Measurements from ENCODE around the gene HDAC4. TPM values are rescaled to one million over a fixed set of nuclear protein-coding genes. Genes with fewer than 3 reads are reported as not detected.

HDAC4 gene
- polyA plus RNA-seq, 1 donor (not counting 4 experiments of a cell fraction or from before 2014, with no cell fraction given): 2.9 TPM

DNA sequence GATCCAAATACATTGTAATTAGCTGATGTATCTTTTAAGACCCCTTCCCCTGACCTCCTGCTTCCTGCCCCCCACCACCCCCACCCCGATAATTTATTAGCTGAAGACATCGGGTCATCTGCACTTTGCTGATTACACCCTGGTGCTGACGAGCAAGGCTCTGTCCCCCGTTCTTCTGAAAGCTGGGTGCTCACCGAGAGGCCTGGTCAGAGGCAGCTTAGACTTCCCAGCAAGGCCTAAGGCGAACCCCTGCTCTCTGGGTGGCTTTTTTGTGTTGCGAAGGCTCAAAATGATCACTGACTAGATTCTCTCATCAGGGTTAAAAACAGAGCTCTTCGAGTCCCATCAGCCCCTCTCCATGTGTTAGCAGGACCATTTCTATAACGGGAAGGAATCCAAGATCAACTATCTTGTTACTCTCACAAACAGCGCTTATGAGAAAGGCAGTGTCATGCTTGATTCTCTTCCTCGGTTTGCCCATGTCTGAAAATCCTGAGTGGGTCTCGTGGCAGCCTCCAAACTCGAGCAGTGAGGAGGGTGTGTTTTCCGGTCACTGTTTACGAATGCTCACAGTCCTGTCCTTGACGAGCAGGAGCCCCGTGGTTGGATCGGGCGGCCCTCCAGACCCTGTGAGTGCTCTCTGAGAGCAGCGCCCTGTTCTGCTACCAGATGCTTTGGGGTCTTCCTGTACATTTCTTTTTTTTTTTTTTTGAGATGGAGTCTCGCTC is 201.6 kb downstream of the HDAC4 start:
- Histone ChIP-seq H4K20me1 (ENCODE audit: control insufficient read depth, extremely low read depth, insufficient read depth, low read length) (peaks cover 4% of the 10 kb centered on the region), H2AFZ (ENCODE audit: control insufficient read depth, low read length) (no peak overlapping the region), H3K4me3 (ENCODE audit: control insufficient read depth in 2 of 3, extremely low read depth in 1 of 3, insufficient read depth in 2 of 3, low read depth in 1 of 3, low read length in 3 of 3) (no peak overlapping the region), H3K4me1 (ENCODE audit: control insufficient read depth, extremely low read depth, insufficient read depth, low read length) (peaks cover 7% of the 10 kb centered on the region), H3K9ac (ENCODE audit: control insufficient read depth, extremely low read depth, insufficient read depth, low read length) (no peak overlapping the region), H3K27ac (ENCODE audit: control insufficient read depth, insufficient read depth, low read length) (no peak overlapping the region), H3K9me3 (ENCODE audit: control insufficient read depth, low read depth, low read length) (no peaks in the 10 kb centered on the region), H3K27me3 (ENCODE audit: control insufficient read depth, extremely low read depth, insufficient read depth, low read length) (no peaks in the 10 kb centered on the region), H3K36me3 (ENCODE audit: control insufficient read depth in 2 of 2, extremely low read depth in 1 of 2, insufficient read depth in 2 of 2, low read length in 2 of 2) (no peaks in the 10 kb centered on the region), H3K79me2 (ENCODE audit: control insufficient read depth, insufficient read depth, low read length) (no peaks in the 10 kb centered on the region), H3K9me1 (ENCODE audit: control insufficient read depth, extremely low read depth, insufficient read depth, low read length) (no peaks in the 10 kb centered on the region), H3K4me2 (ENCODE audit: control insufficient read depth, extremely low read depth, insufficient read depth, low read depth, low read length) (no peak overlapping the region)
- dilution Hi-C loops (cut with MboI; ENCODE audit: extremely low pct_ligation_motif_present, low sequenced_read_pairs): no loop called here
- FAIRE-seq: no peak
- DNase-seq (ENCODE audit: low read depth, low spot score): no peak
- TF ChIP-seq, protein P1, sequence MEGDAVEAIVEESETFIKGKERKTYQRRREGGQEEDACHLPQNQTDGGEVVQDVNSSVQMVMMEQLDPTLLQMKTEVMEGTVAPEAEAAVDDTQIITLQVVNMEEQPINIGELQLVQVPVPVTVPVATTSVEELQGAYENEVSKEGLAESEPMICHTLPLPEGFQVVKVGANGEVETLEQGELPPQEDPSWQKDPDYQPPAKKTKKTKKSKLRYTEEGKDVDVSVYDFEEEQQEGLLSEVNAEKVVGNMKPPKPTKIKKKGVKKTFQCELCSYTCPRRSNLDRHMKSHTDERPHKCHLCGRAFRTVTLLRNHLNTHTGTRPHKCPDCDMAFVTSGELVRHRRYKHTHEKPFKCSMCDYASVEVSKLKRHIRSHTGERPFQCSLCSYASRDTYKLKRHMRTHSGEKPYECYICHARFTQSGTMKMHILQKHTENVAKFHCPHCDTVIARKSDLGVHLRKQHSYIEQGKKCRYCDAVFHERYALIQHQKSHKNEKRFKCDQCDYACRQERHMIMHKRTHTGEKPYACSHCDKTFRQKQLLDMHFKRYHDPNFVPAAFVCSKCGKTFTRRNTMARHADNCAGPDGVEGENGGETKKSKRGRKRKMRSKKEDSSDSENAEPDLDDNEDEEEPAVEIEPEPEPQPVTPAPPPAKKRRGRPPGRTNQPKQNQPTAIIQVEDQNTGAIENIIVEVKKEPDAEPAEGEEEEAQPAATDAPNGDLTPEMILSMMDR (optimal IDR thresholded peaks at IDR 0.05 in 1 of 3, IDR thresholded peaks at IDR 0.05 in 1 of 3, conservative IDR thresholded peaks at IDR 0.05 in 1 of 3; ENCODE audit: extremely low read depth in 1 of 3, insufficient read depth in 2 of 3, low read length in 3 of 3): no peak
- no peak for TF ChIP-seq EZH2 (IDR thresholded peaks at IDR 0.05; ENCODE audit: low read length)

DNA sequence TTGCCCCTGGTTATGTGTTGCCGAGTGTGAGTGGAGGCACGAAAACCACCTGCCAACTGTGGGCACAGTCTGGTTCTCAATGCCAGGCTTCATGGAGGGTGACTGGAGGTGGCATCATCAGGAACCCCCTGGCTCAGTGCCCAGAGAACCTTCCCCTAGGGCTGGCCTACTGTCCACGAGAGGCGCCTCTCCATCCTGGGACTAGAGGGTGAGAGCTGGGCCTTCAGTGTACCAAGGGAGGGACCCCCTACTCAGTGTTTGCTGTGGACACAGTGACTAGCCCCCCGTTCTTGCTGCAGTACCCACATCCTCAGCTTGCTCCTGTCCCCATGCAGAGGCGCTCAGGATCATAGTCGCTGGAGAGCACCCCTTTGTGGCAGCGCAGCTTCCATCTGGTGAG is 202.6 kb downstream of the HDAC4 start:
- H3K4me1 ChIP-seq (ENCODE audit: control insufficient read depth, extremely low read depth, insufficient read depth, low read length): peaks cover 7% of the 10 kb centered on the region
- DNase-seq (ENCODE audit: low read depth, low spot score) (no peak), FAIRE-seq (no peak)
- no peaks in the 10 kb centered on the region for H3K36me3 ChIP-seq (ENCODE audit: control insufficient read depth in 2 of 2, extremely low read depth in 1 of 2, insufficient read depth in 2 of 2, low read length in 2 of 2)
- no peak overlapping the region for H3K27ac ChIP-seq (ENCODE audit: control insufficient read depth, insufficient read depth, low read length)
- no peak for TF ChIP-seq EZH2 (IDR thresholded peaks at IDR 0.05; ENCODE audit: low read length)
- no peaks in the 10 kb centered on the region for H3K9me3 ChIP-seq (ENCODE audit: control insufficient read depth, low read depth, low read length)
- no peaks in the 10 kb centered on the region for H3K9me1 ChIP-seq (ENCODE audit: control insufficient read depth, extremely low read depth, insufficient read depth, low read length)
- no peaks in the 10 kb centered on the region for H3K27me3 ChIP-seq (ENCODE audit: control insufficient read depth, extremely low read depth, insufficient read depth, low read length)
- no peak overlapping the region for H3K4me2 ChIP-seq (ENCODE audit: control insufficient read depth, extremely low read depth, insufficient read depth, low read depth, low read length)
- peaks cover 4% of the 10 kb centered on the region for H4K20me1 ChIP-seq (ENCODE audit: control insufficient read depth, extremely low read depth, insufficient read depth, low read length)
- dilution Hi-C loops (cut with MboI; ENCODE audit: extremely low pct_ligation_motif_present, low sequenced_read_pairs): no loop called here
- H3K4me3 ChIP-seq (ENCODE audit: control insufficient read depth in 2 of 3, extremely low read depth in 1 of 3, insufficient read depth in 2 of 3, low read depth in 1 of 3, low read length in 3 of 3): no peak overlapping the region
- H2AFZ ChIP-seq (ENCODE audit: control insufficient read depth, low read length): no peak overlapping the region
- no peaks in the 10 kb centered on the region for H3K79me2 ChIP-seq (ENCODE audit: control insufficient read depth, insufficient read depth, low read length)
- H3K9ac ChIP-seq (ENCODE audit: control insufficient read depth, extremely low read depth, insufficient read depth, low read length): no peak overlapping the region

DNA sequence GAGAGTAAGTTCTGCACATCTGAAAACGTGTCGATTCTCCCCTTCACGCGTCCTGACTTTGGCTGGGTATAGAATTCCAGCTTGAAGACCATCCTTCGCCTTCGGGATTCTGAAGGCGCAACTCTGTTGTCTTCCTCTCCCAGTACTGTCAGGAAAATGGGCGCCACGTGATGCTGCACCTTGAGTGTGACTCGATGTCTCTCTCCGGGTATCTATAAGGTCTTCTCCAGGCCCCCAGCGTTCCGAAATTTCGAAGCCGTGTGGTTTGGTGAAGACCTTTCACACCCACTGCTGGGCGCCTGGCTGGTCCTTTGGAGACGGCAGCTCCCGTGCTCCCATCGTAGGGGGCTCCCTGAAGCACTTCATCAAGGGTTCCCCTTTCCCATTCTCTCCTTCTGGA is 203.7 kb downstream of the HDAC4 start:
- dilution Hi-C loops (cut with MboI; ENCODE audit: extremely low pct_ligation_motif_present, low sequenced_read_pairs): no loop called here
- DNase-seq (ENCODE audit: low read depth, low spot score) (no peak), FAIRE-seq (no peak)

More for the DNA sequence above, 203.7 kb downstream of the HDAC4 start:
- Histone ChIP-seq H2AFZ (ENCODE audit: control insufficient read depth, low read length) (no peak overlapping the region), H3K4me3 (ENCODE audit: control insufficient read depth in 2 of 3, extremely low read depth in 1 of 3, insufficient read depth in 2 of 3, low read depth in 1 of 3, low read length in 3 of 3) (no peak overlapping the region), H4K20me1 (ENCODE audit: control insufficient read depth, extremely low read depth, insufficient read depth, low read length) (peaks cover 4% of the 10 kb centered on the region), H3K79me2 (ENCODE audit: control insufficient read depth, insufficient read depth, low read length) (no peaks in the 10 kb centered on the region), H3K9me3 (ENCODE audit: control insufficient read depth, low read depth, low read length) (no peaks in the 10 kb centered on the region), H3K4me2 (ENCODE audit: control insufficient read depth, extremely low read depth, insufficient read depth, low read depth, low read length) (no peak overlapping the region), H3K9me1 (ENCODE audit: control insufficient read depth, extremely low read depth, insufficient read depth, low read length) (no peaks in the 10 kb centered on the region), H3K4me1 (ENCODE audit: control insufficient read depth, extremely low read depth, insufficient read depth, low read length) (no peaks in the 10 kb centered on the region), H3K9ac (ENCODE audit: control insufficient read depth, extremely low read depth, insufficient read depth, low read length) (no peak overlapping the region), H3K36me3 (ENCODE audit: control insufficient read depth in 2 of 2, extremely low read depth in 1 of 2, insufficient read depth in 2 of 2, low read length in 2 of 2) (no peaks in the 10 kb centered on the region), H3K27ac (ENCODE audit: control insufficient read depth, insufficient read depth, low read length) (no peak overlapping the region), H3K27me3 (ENCODE audit: control insufficient read depth, extremely low read depth, insufficient read depth, low read length) (no peaks in the 10 kb centered on the region)
- TF ChIP-seq, protein P1 (optimal IDR thresholded peaks at IDR 0.05 in 1 of 3, IDR thresholded peaks at IDR 0.05 in 1 of 3, conservative IDR thresholded peaks at IDR 0.05 in 1 of 3; ENCODE audit: extremely low read depth in 1 of 3, insufficient read depth in 2 of 3, low read length in 3 of 3): no peak
- TF ChIP-seq EZH2 (IDR thresholded peaks at IDR 0.05; ENCODE audit: low read length): no peak
